ENCODE measurements around the gene UBP1.
"Not testable (repeated sequence)": the region's sequence is repeated elsewhere in the genome, so short reads cannot be mapped to it uniquely, and the experiment has no call there.

Gene UBP1

GRCh38 chr3:33428734-33429133, 11.5 kb downstream of the UBP1 start:
- DNase-seq (ENCODE audit: low read depth in 1 of 2, low spot score in 1 of 2), result no peak
- in situ Hi-C loops (cut with HindIII; ENCODE audit: low pct_unique_long_range_greater_than_20kb, low sequenced_read_pairs), result no loop called here
- TF ChIP-seq JUND (IDR thresholded peaks at IDR 0.05; ENCODE audit: low read depth), result no peak

- in situ Hi-C loops (cut with HindIII; ENCODE audit: low pct_unique_long_range_greater_than_20kb, low sequenced_read_pairs), result no loop called here
- no peak for DNase-seq (ENCODE audit: low read depth in 1 of 2, low spot score in 1 of 2)
- TF ChIP-seq JUND (IDR thresholded peaks at IDR 0.05; ENCODE audit: low read depth), result no peak
Observed at GRCh38 chr3:33426630-33427317, 13.4 kb downstream of the UBP1 start.

GRCh38 chr3:33426068-33426467, 14.1 kb downstream of the UBP1 start:
- DNase-seq (ENCODE audit: low read depth in 1 of 2, low spot score in 1 of 2), result no peak
- TF ChIP-seq JUND (IDR thresholded peaks at IDR 0.05; ENCODE audit: low read depth), result no peak
- in situ Hi-C loops (cut with HindIII; ENCODE audit: low pct_unique_long_range_greater_than_20kb, low sequenced_read_pairs), result no loop called here

GRCh38 chr3:33425453-33425852, 14.8 kb downstream of the UBP1 start:
- DNase-seq (ENCODE audit: low read depth in 1 of 2, low spot score in 1 of 2), result no peak
- no peak for TF ChIP-seq JUND (IDR thresholded peaks at IDR 0.05; ENCODE audit: low read depth)
- in situ Hi-C loops (cut with HindIII; ENCODE audit: low pct_unique_long_range_greater_than_20kb, low sequenced_read_pairs), result no loop called here

- in situ Hi-C loops (cut with HindIII; ENCODE audit: low pct_unique_long_range_greater_than_20kb, low sequenced_read_pairs), result no loop called here
- no peak for TF ChIP-seq JUND (IDR thresholded peaks at IDR 0.05; ENCODE audit: low read depth)
- no peak for DNase-seq (ENCODE audit: low read depth in 1 of 2, low spot score in 1 of 2)
Observed at GRCh38 chr3:33424606-33425452, 15.4 kb downstream of the UBP1 start.

- no peak for DNase-seq (ENCODE audit: low read depth in 1 of 2, low spot score in 1 of 2)
- in situ Hi-C loops (cut with HindIII; ENCODE audit: low pct_unique_long_range_greater_than_20kb, low sequenced_read_pairs), result no loop called here
- TF ChIP-seq JUND (IDR thresholded peaks at IDR 0.05; ENCODE audit: low read depth), result no peak
Observed at GRCh38 chr3:33420966-33421365, 19.2 kb downstream of the UBP1 start.

GRCh38 chr3:33419948-33420347, 20.3 kb downstream of the UBP1 start:
- TF ChIP-seq JUND (IDR thresholded peaks at IDR 0.05; ENCODE audit: low read depth), result no peak
- in situ Hi-C loops (cut with HindIII; ENCODE audit: low pct_unique_long_range_greater_than_20kb, low sequenced_read_pairs), result no loop called here
- no peak for DNase-seq (ENCODE audit: low read depth in 1 of 2, low spot score in 1 of 2)

- in situ Hi-C loops (cut with HindIII; ENCODE audit: low pct_unique_long_range_greater_than_20kb, low sequenced_read_pairs), result no loop called here
- TF ChIP-seq JUND (IDR thresholded peaks at IDR 0.05; ENCODE audit: low read depth), result no peak
Observed at GRCh38 chr3:33417066-33417673, 23.0 kb downstream of the UBP1 start.

GRCh38 chr3:33410816-33411215, 29.4 kb downstream of the UBP1 start:
- in situ Hi-C loops (cut with HindIII; ENCODE audit: low pct_unique_long_range_greater_than_20kb, low sequenced_read_pairs); DNase-seq (ENCODE audit: low read depth in 1 of 2, low spot score in 1 of 2): not testable (repeated sequence)

More at GRCh38 chr3:33417066-33417673, 23.0 kb downstream of the UBP1 start:
- DNase-seq (ENCODE audit: low read depth in 1 of 2, low spot score in 1 of 2), result no peak

GRCh38 chr3:33403756-33404155, 36.4 kb downstream of the UBP1 start:
- DNase-seq (ENCODE audit: low read depth in 1 of 2, low spot score in 1 of 2), result no peak
- in situ Hi-C loops (cut with HindIII; ENCODE audit: low pct_unique_long_range_greater_than_20kb, low sequenced_read_pairs), result no loop called here
- TF ChIP-seq JUND (IDR thresholded peaks at IDR 0.05; ENCODE audit: low read depth), result no peak

- in situ Hi-C loops (cut with HindIII; ENCODE audit: low pct_unique_long_range_greater_than_20kb, low sequenced_read_pairs), result no loop called here
- DNase-seq (ENCODE audit: low read depth in 1 of 2, low spot score in 1 of 2), result no peak
- no peak for TF ChIP-seq JUND (IDR thresholded peaks at IDR 0.05; ENCODE audit: low read depth)
Observed at GRCh38 chr3:33402936-33403335, 37.3 kb downstream of the UBP1 start.

GRCh38 chr3:33401781-33402180, 38.4 kb downstream of the UBP1 start:
- in situ Hi-C loops (cut with HindIII; ENCODE audit: low pct_unique_long_range_greater_than_20kb, low sequenced_read_pairs), result no loop called here
- TF ChIP-seq JUND (IDR thresholded peaks at IDR 0.05; ENCODE audit: low read depth), result no peak
- no peak for DNase-seq (ENCODE audit: low read depth in 1 of 2, low spot score in 1 of 2)

- TF ChIP-seq JUND (IDR thresholded peaks at IDR 0.05; ENCODE audit: low read depth), result no peak
- in situ Hi-C loops (cut with HindIII; ENCODE audit: low pct_unique_long_range_greater_than_20kb, low sequenced_read_pairs), result no loop called here
- DNase-seq (ENCODE audit: low read depth in 1 of 2, low spot score in 1 of 2), result no peak
Observed at GRCh38 chr3:33398410-33398809, 41.8 kb downstream of the UBP1 start.
